ENCODE measurements around the gene ERVFRD-1.

Gene ERVFRD-1

GRCh38 chr6:11064836-11065235 lies 46.7 kb downstream of the ERVFRD-1 start (continued):
- TF ChIP-seq PATZ1 (CRISPR knock-in tag; IDR thresholded peaks at IDR 0.05; ENCODE audit: borderline replicate concordance), result no peak
- no peak for TF ChIP-seq RARB (CRISPR knock-in tag; IDR thresholded peaks at IDR 0.05)

GRCh38 chr6:11062715-11063114 lies 48.8 kb downstream of the ERVFRD-1 start:
- ATAC-seq, result no peak
- no peak for TF ChIP-seq SNAI2 (CRISPR knock-in tag; IDR thresholded peaks at IDR 0.05)
- no peak for TF ChIP-seq PPARA (CRISPR knock-in tag; IDR thresholded peaks at IDR 0.05; ENCODE audit: borderline replicate concordance)
- TF ChIP-seq ARNTL (CRISPR knock-in tag; IDR thresholded peaks at IDR 0.05; ENCODE audit: borderline replicate concordance, low read depth), result no peak
- no peak for TF ChIP-seq OSR1 (CRISPR knock-in tag; IDR thresholded peaks at IDR 0.05)
- no peak for TF ChIP-seq TCF4 (CRISPR knock-in tag; IDR thresholded peaks at IDR 0.05; ENCODE audit: borderline replicate concordance)
- TF ChIP-seq GLIS3 (CRISPR knock-in tag; IDR thresholded peaks at IDR 0.05), result no peak
- no peak for TF ChIP-seq ZNF8 (CRISPR knock-in tag; IDR thresholded peaks at IDR 0.05)
- TF ChIP-seq ESRRG (CRISPR knock-in tag; IDR thresholded peaks at IDR 0.05), result no peak

- ATAC-seq, result no peak
- no peak for TF ChIP-seq POU6F1 (CRISPR knock-in tag; IDR thresholded peaks at IDR 0.05; ENCODE audit: borderline replicate concordance, low read depth)
- no peak for TF ChIP-seq ZFP3 (CRISPR knock-in tag; IDR thresholded peaks at IDR 0.05)
- no peak for TF ChIP-seq RARB (CRISPR knock-in tag; IDR thresholded peaks at IDR 0.05)
- no peak for TF ChIP-seq OSR1 (CRISPR knock-in tag; IDR thresholded peaks at IDR 0.05)
- no peak for TF ChIP-seq PPARA (CRISPR knock-in tag; IDR thresholded peaks at IDR 0.05; ENCODE audit: borderline replicate concordance)
- TF ChIP-seq TOX (CRISPR knock-in tag; IDR thresholded peaks at IDR 0.05; ENCODE audit: borderline replicate concordance), result no peak
- no peak for TF ChIP-seq TCF4 (CRISPR knock-in tag; IDR thresholded peaks at IDR 0.05; ENCODE audit: borderline replicate concordance)
- no peak for TF ChIP-seq PATZ1 (CRISPR knock-in tag; IDR thresholded peaks at IDR 0.05; ENCODE audit: borderline replicate concordance)
- no peak for TF ChIP-seq GLIS3 (CRISPR knock-in tag; IDR thresholded peaks at IDR 0.05)
- TF ChIP-seq CREB5 (CRISPR knock-in tag; IDR thresholded peaks at IDR 0.05; ENCODE audit: low read depth), result no peak
- TF ChIP-seq SNAI2 (CRISPR knock-in tag; IDR thresholded peaks at IDR 0.05), result no peak
- TF ChIP-seq ISL1 (CRISPR knock-in tag; IDR thresholded peaks at IDR 0.05), result no peak
- TF ChIP-seq CSDC2 (CRISPR knock-in tag; IDR thresholded peaks at IDR 0.05), result no peak
- TF ChIP-seq ZNF70 (CRISPR knock-in tag; IDR thresholded peaks at IDR 0.05), result no peak
- TF ChIP-seq ZFP30 (CRISPR knock-in tag; IDR thresholded peaks at IDR 0.05), result no peak
- no peak for TF ChIP-seq BACH2 (CRISPR knock-in tag; IDR thresholded peaks at IDR 0.05; ENCODE audit: borderline replicate concordance)
- TF ChIP-seq ZNF8 (CRISPR knock-in tag; IDR thresholded peaks at IDR 0.05), result no peak
- no peak for TF ChIP-seq ARNTL (CRISPR knock-in tag; IDR thresholded peaks at IDR 0.05; ENCODE audit: borderline replicate concordance, low read depth)
- no peak for TF ChIP-seq CSRNP3 (CRISPR knock-in tag; IDR thresholded peaks at IDR 0.05)
Observed at GRCh38 chr6:11062083-11062482, 49.4 kb downstream of the ERVFRD-1 start.

GRCh38 chr6:11058406-11058805 lies 53.1 kb downstream of the ERVFRD-1 start:
- no peak for TF ChIP-seq TSHZ2 (CRISPR knock-in tag; IDR thresholded peaks at IDR 0.05)
- TF ChIP-seq GLIS3 (CRISPR knock-in tag; IDR thresholded peaks at IDR 0.05), result no peak
- TF ChIP-seq POU6F1 (CRISPR knock-in tag; IDR thresholded peaks at IDR 0.05; ENCODE audit: borderline replicate concordance, low read depth), result no peak
- no peak for TF ChIP-seq SNAI2 (CRISPR knock-in tag; IDR thresholded peaks at IDR 0.05)
- TF ChIP-seq CSDC2 (CRISPR knock-in tag; IDR thresholded peaks at IDR 0.05), result no peak
- TF ChIP-seq ESRRG (CRISPR knock-in tag; IDR thresholded peaks at IDR 0.05), result no peak
- no peak for ATAC-seq

Data from SK-N-SH treated with all-trans-retinoic acid at 6 μM for 48 hours (cell line).